HepG2 (cell line): ENCODE data around the gene BMPER. TPM values are rescaled to one million over a fixed set of nuclear protein-coding genes. Genes with fewer than 3 reads are reported as not detected.

Experiments used
- ATAC-seq: fragments of 200-7000 bp; cut with Tn5 transposase; 3 replicates; pipeline ENCODE4 v1.9.1; 2020; ENCODE audit warnings: mild to moderate bottlenecking, moderate library complexity
- BruUV-seq: library from RNA; stranded (reverse); fragments of 400-500 nt; replicated peaks from 2 replicates; lab custom pipeline; 2021; lab: Mats Ljungman, UMichigan
- CTCF ChIA-PET: fragments of 300-600 bp; formaldehyde crosslinking; extraction: SDS; loops from one replicate; lab custom pipeline; 2021; ENCODE audit warnings: low total read pairs, inconsistent platforms, low intra/inter-chr PET ratio; lab: Yijun Ruan, JAX
- POLR2A ChIA-PET: fragments of 350-600 bp; sonication (Branson Sonifier 250); formaldehyde crosslinking; loops from one replicate; lab custom pipeline; 2020; ENCODE audit warnings: antibody characterized with exemption, inconsistent platforms; lab: Yijun Ruan, JAX
- DNase-seq: peaks from one replicate; pipeline ENCODE4 v3.0.0-alpha.2; 2015; ENCODE audit warnings: low spot score
- FAIRE-seq: peaks from 3 replicates; lab custom pipeline; 2011; peaks lifted over from hg19 to GRCh38; lab: Jason Lieb, UNC
- H2AFZ ChIP-seq: one replicate; pipeline ENCODE4 v1.6.1; 2011; ENCODE audit warnings: low read length, inconsistent platforms
- H3K27ac ChIP-seq: fragments of 300-600 bp; 3 replicates; pipeline ENCODE4 v1.8.0; 2011; ENCODE audit warnings: mixed run types, mild to moderate bottlenecking, mixed read lengths, low read length, inconsistent platforms; ENCODE audit not compliant: insufficient read depth; ENCODE audit errors: extremely low read length
- H3K27me3 ChIP-seq, 2 experiments: fragments of 200-600 bp in 1 of 2; 2 replicates in 1 of 2; 3 replicates in 1 of 2; pipeline versions ENCODE4 v1.6.0 to v1.8.0; 2011; ENCODE audit warnings: low read length in 2 of 2, mild to moderate bottlenecking in 2 of 2, moderate library complexity in 2 of 2, inconsistent platforms in 1 of 2; ENCODE audit not compliant: insufficient read depth in 2 of 2, control insufficient read depth in 1 of 2
- H3K36me3 ChIP-seq, 2 experiments: fragments of 200-600 bp in 1 of 2; replicated peaks in 1 of 2; 2 replicates in 1 of 2; 3 replicates in 1 of 2; pipeline versions ENCODE4 v1.5.1 to v1.8.0; 2011; ENCODE audit warnings: low read length in 2 of 2, inconsistent platforms in 1 of 2; ENCODE audit not compliant: insufficient read depth in 2 of 2, control insufficient read depth in 1 of 2
- H3K4me1 ChIP-seq: 2 replicates; pipeline ENCODE4 v1.5.1; 2012; ENCODE audit warnings: low read length, inconsistent platforms; ENCODE audit not compliant: insufficient read depth
- H3K4me2 ChIP-seq: 2 replicates; pipeline ENCODE4 v1.6.0; 2011; ENCODE audit warnings: low read depth, low read length, inconsistent platforms
- H3K4me3 ChIP-seq, 3 experiments: fragments of 200-600 bp in 1 of 3; sonication (generic), shearing (Covaris generic) in 1 of 3; replicated peaks in 1 of 3; 2 replicates each; pipeline ENCODE4 v1.5.1; 2011 to 2016; ENCODE audit warnings: low read length in 3 of 3, inconsistent platforms in 2 of 3, low read depth in 2 of 3, mild to moderate bottlenecking in 2 of 3, control low read depth in 1 of 3, mixed read lengths in 1 of 3; ENCODE audit not compliant: insufficient read depth in 1 of 3
- H3K79me2 ChIP-seq: one replicate; pipeline ENCODE4 v1.6.1; 2011; ENCODE audit warnings: low read length, inconsistent platforms; ENCODE audit not compliant: insufficient read depth
- H3K9ac ChIP-seq: 2 replicates; pipeline ENCODE4 v1.6.0; 2011; ENCODE audit warnings: mild to moderate bottlenecking, low read depth, low read length, inconsistent platforms; ENCODE audit not compliant: insufficient read depth
- H3K9me3 ChIP-seq: 2 replicates; pipeline ENCODE4 v1.5.1; 2012; ENCODE audit warnings: mild to moderate bottlenecking, low read length
- H4K20me1 ChIP-seq: 2 replicates; pipeline ENCODE4 v1.6.0; 2011; ENCODE audit warnings: inconsistent platforms, mild to moderate bottlenecking, low read length, moderate library complexity; ENCODE audit not compliant: insufficient read depth
- ARNTL ChIP-seq: sonication (generic); formaldehyde crosslinking; IDR thresholded peaks from 2 replicates; pipeline ENCODE4 v1.4.0; 2020; ENCODE audit warnings: mild to moderate bottlenecking, missing genetic modification reagents
- CTCF ChIP-seq: sonication (generic); formaldehyde crosslinking; IDR thresholded peaks from 2 replicates; pipeline ENCODE4 v1.5.0; 2020; ENCODE audit warnings: mild to moderate bottlenecking, missing genetic modification reagents, moderate library complexity
- NFE2L2 ChIP-seq: fragments of 150-350 bp; IDR thresholded peaks from 2 replicates; pipeline ENCODE4 v1.6.1; 2014; ENCODE audit warnings: low read length
- SIN3A ChIP-seq: IDR thresholded peaks from 2 replicates; pipeline ENCODE4 v1.6.1; 2011; ENCODE audit warnings: low read depth, mild to moderate bottlenecking, control low read depth, low read length, borderline replicate concordance
- SMC3 ChIP-seq: IDR thresholded peaks from 2 replicates; pipeline ENCODE4 v1.6.1; 2011; ENCODE audit warnings: low read length, improper control_type of control experiment
- STAG1 ChIP-seq: sonication (generic); formaldehyde crosslinking; IDR thresholded peaks from 2 replicates; pipeline ENCODE4 v1.4.0; 2020; ENCODE audit warnings: missing genetic modification reagents
- TERF1 ChIP-seq: sonication (generic); formaldehyde crosslinking; IDR thresholded peaks from 2 replicates; pipeline ENCODE4 v1.8.0; 2022; ENCODE audit warnings: mild to moderate bottlenecking, missing genetic modification reagents, moderate library complexity
- ZNF263 ChIP-seq: sonication (generic); formaldehyde crosslinking; IDR thresholded peaks from 2 replicates; pipeline ENCODE4 v1.4.0; 2020; ENCODE audit warnings: missing genetic modification reagents
- ZNF350 ChIP-seq: sonication (generic); formaldehyde crosslinking; IDR thresholded peaks from 2 replicates; pipeline ENCODE4 v1.4.0; 2020; ENCODE audit warnings: mild to moderate bottlenecking, low read depth, missing genetic modification reagents, borderline replicate concordance
- ZNF407 ChIP-seq: sonication (generic); formaldehyde crosslinking; IDR thresholded peaks from one replicate; pipeline ENCODE4 v1.5.1; 2020; ENCODE audit warnings: mild to moderate bottlenecking, missing genetic modification reagents; ENCODE audit errors: not compliant biosample characterization
- ZNF614 ChIP-seq: IDR thresholded peaks from 2 replicates; pipeline ENCODE4 v1.6.1; 2018; ENCODE audit warnings: missing biosample characterization, missing genetic modification reagents, inconsistent platforms, borderline replicate concordance
- WGBS: methylation state at CpG from one replicate; pipeline ENCODE4 v1.1.6; 2017; ENCODE audit warnings: low lambda C conversion rate; 5-methylcytosine and 5-hydroxymethylcytosine counted together
- in situ Hi-C: cut with HindIII; loops from 2 replicates; pipeline ENCODE4 v1.10.0; 2017; ENCODE audit warnings: low pct_unique_long_range_greater_than_20kb; ENCODE audit not compliant: extremely low pct_ligation_motif_present
- intact Hi-C: fragments of 100-400 bp; cut with micrococcal nuclease; formaldehyde crosslinking; loops from one replicate; pipeline ENCODE4 v1.10.0; 2022; ENCODE audit not compliant: unreplicated experiment
- polyA plus RNA-seq, 8 experiments: library from polyadenylated mRNA; depleted of rRNA in 3 of 8; stranded (reverse) in 7 of 8; unstranded in 1 of 8; fragments of >200 nt; fragmentation: Illumina TruSeq in 4 of 8; extraction: Trizol in 4 of 8; gene quantifications; 2 replicates each; pipeline versions ENCODE4 v1.2.1 to v1.2.3, GENCODE V29; 2011 to 2016; ENCODE audit warnings: low read depth in 4 of 8, missing spikeins in 1 of 8, mixed read lengths in 1 of 8; ENCODE audit not compliant: insufficient read depth in 1 of 8
- total RNA-seq, 5 experiments: library from RNA; depleted of rRNA; stranded (reverse); fragments of >200 nt; fragmentation: Illumina TruSeq; extraction: Trizol; gene quantifications; 2 replicates each; pipeline ENCODE4 v1.2.3, GENCODE V29; 2016; ENCODE audit warnings: low read depth in 1 of 5

Gene BMPER
- total and polyA plus RNA-seq, 2 of the 13 experiments (the other 11 are each of a cell fraction or from before 2014, with no cell fraction given): not detected

- Histone ChIP-seq H3K4me2 (no peak overlapping the region), H3K79me2 (no peaks in the 10 kb centered on the region), H4K20me1 (no peaks in the 10 kb centered on the region), H3K36me3 (no peaks in the 10 kb centered on the region), H3K27ac (no peak overlapping the region), H3K9ac (no peak overlapping the region), H2AFZ (no peak overlapping the region), H3K27me3 (no peaks in the 10 kb centered on the region), H3K4me3 (no peak overlapping the region), H3K9me3 (0 out of 2 replicates have a peak, but pooled peaks cover 4% of the 10 kb centered on the region), H3K4me1 (no peaks in the 10 kb centered on the region)
- ChIA-PET POLR2A (no interaction called here), CTCF (no interaction called here)
- BruUV-seq: no TSS peak
- in situ Hi-C loops (no loop called here), intact Hi-C loops (loop anchor here (1.0 kb wide), 1 partner anchor 75 kb away; no protein-coding TSS in a partner anchor)
- peak; percentile 26 for FAIRE-seq
- DNase-seq: peak; percentile 38
- 5% methylated on average over 4 of the region's 4 CpGs for WGBS
- no peak; the same call in 2 of the 3 replicates for ATAC-seq
- TF ChIP-seq ZNF263 (no peak), NFE2L2 (no peak), CTCF (peak; percentile 60), TERF1 (CRISPR knock-in tag) (no peak), ZNF614 (no peak), SMC3 (peak; percentile 30; the same call in 1 of the 2 replicates), ZNF350 (CRISPR knock-in tag) (no peak), ARNTL (no peak), SIN3A (no peak), STAG1 (peak; percentile 58), ZNF407 (CRISPR knock-in tag) (no peak)
Observed at GRCh38 chr7:34091321-34091917, 186.1 kb downstream of the BMPER start.
